AG20443 (cell line): Measurements from ENCODE around the gene PPIL1.
A peak's percentile ranks its signal among the peaks of the same experiment; 100 is the strongest.

Experiments used
- DNase-seq: peaks from one replicate; pipeline ENCODE4 v3.0.0; 2012; ENCODE audit warnings: low spot score, mixed read lengths

The PPIL1 gene

GRCh38 chr6:36834576-36835341 is 39.8 kb downstream of the PPIL1 start:
- no peak for DNase-seq

- no peak for DNase-seq
These were observed 41.3 kb downstream of the PPIL1 start for GRCh38 chr6:36833182-36833789.

GRCh38 chr6:36832313-36832712 is 42.3 kb downstream of the PPIL1 start:
- no peak for DNase-seq

GRCh38 chr6:36830577-36830976 is 44.0 kb downstream of the PPIL1 start:
- no peak for DNase-seq

- DNase-seq: peak; percentile 37
These were observed 44.6 kb downstream of the PPIL1 start for GRCh38 chr6:36829919-36830544.

GRCh38 chr6:36827261-36828079 is 47.1 kb downstream of the PPIL1 start:
- peak; percentile 76 for DNase-seq

- no peak for DNase-seq
These were observed 47.9 kb downstream of the PPIL1 start for GRCh38 chr6:36826520-36827227.

GRCh38 chr6:36825994-36826393 is 48.6 kb downstream of the PPIL1 start:
- DNase-seq: no peak

GRCh38 chr6:36825452-36825851 is 49.2 kb downstream of the PPIL1 start:
- no peak for DNase-seq

- no peak for DNase-seq
These were observed 50.4 kb downstream of the PPIL1 start for GRCh38 chr6:36824253-36824652.

- no peak for DNase-seq
These were observed 51.0 kb downstream of the PPIL1 start for GRCh38 chr6:36823421-36824096.

GRCh38 chr6:36822506-36823269 is 51.9 kb downstream of the PPIL1 start:
- no peak for DNase-seq

GRCh38 chr6:36821581-36822335 is 52.8 kb downstream of the PPIL1 start:
- no peak for DNase-seq

GRCh38 chr6:36820700-36821580 is 53.7 kb downstream of the PPIL1 start:
- no peak for DNase-seq

- DNase-seq: no peak
These were observed 55.8 kb downstream of the PPIL1 start for GRCh38 chr6:36818756-36819155.

GRCh38 chr6:36817847-36818246 is 56.8 kb downstream of the PPIL1 start:
- DNase-seq: no peak

GRCh38 chr6:36817176-36817817 is 57.3 kb downstream of the PPIL1 start:
- no peak for DNase-seq
